Measurements from ENCODE around the gene DUSP3. TPM values are rescaled to one million over a fixed set of nuclear protein-coding genes. Genes with fewer than 3 reads are reported as not detected.

The DUSP3 gene
- total and polyA plus RNA-seq, 10 of the 15 experiments (the other 5 are each of a cell fraction or from before 2014, with no cell fraction given): 1.5 to 12.1 (median 3.8) TPM

DNA sequence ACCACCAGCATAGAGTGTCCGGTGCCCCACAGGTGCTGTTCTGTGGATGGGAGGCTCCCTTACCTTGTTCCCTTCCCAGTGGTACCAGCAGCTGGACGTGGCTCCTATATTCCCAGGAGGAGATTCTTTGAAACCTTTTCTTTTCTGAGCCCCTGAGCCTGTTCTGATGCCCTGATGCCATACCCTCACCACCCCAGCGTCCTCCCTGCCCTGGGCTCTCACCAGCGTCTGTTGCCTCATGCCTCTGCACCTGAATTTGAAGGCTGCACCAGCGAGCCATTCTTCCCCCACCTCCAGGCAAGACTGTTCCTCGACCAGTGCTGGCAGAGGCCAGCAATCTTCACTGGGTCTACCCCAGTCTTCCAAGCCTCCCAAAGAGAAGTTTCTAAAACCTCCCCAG lies 20.7 kb downstream of the DUSP3 start:
- Histone ChIP-seq H3K4me2 (ENCODE audit: control insufficient read depth, insufficient read depth) (no peak overlapping the region), H4K20me1 (ENCODE audit: control insufficient read depth, insufficient read depth) (no peaks in the 10 kb centered on the region), H3K4me3 (no peak overlapping the region), H3K27ac (ENCODE audit: control insufficient read depth, insufficient read depth) (no peak overlapping the region), H3K4me1 (ENCODE audit: control insufficient read depth, insufficient read depth, low read length) (no peaks in the 10 kb centered on the region), H3K9ac (ENCODE audit: control insufficient read depth, insufficient read depth, low read length) (no peak overlapping the region), H3K27me3 (replicated peaks in 1 of 2; ENCODE audit: control insufficient read depth in 2 of 2, insufficient read depth in 2 of 2, low read length in 1 of 2) (peaks cover 5 to 6% of the 10 kb centered on the region in 2 experiments), H2AFZ (ENCODE audit: control insufficient read depth, low read depth, low read length) (no peak overlapping the region), H3K9me3 (replicated peaks; ENCODE audit: control insufficient read depth, insufficient read depth, low read length) (no peaks in the 10 kb centered on the region), H3K79me2 (ENCODE audit: control insufficient read depth, insufficient read depth, low read length) (no peaks in the 10 kb centered on the region), H3K36me3 (ENCODE audit: control insufficient read depth in 2 of 2, insufficient read depth in 2 of 2, low read length in 1 of 2) (no peaks in the 10 kb centered on the region)
- in situ Hi-C loops (cut with MboI): no loop called here
- DNase-seq (ENCODE audit: low read depth, low spot score) (no peak), ATAC-seq (no peak), FAIRE-seq (no peak)
- BruUV-seq (replicated peaks): no TSS peak
- CTCF ChIA-PET: interaction anchor here (1.9 to 14.6 kb wide), 5 partner anchors 9 to 182 kb away, joined by 7 to 515 read pairs (median 24); no protein-coding TSS in a partner anchor
- TF ChIP-seq MYC (IDR thresholded peaks at IDR 0.05; ENCODE audit: insufficient read depth, insufficient read length, insufficient replicate concordance, low read length, severe bottlenecking): no peak
- TF ChIP-seq ZBTB4 (CRISPR knock-in tag; IDR thresholded peaks at IDR 0.05): no peak
- TF ChIP-seq ETV6 (conservative IDR thresholded peaks at IDR 0.05 in 1 of 2, IDR thresholded peaks at IDR 0.05 in 1 of 2; ENCODE audit: borderline replicate concordance in 1 of 2, low read depth in 1 of 2): no peak
- TF ChIP-seq MTA3 (IDR thresholded peaks at IDR 0.05; ENCODE audit: borderline replicate concordance, low read length): no peak
- no peak for TF ChIP-seq TARDBP (IDR thresholded peaks at IDR 0.05; ENCODE audit: borderline replicate concordance)
- TF ChIP-seq E2F8 (IDR thresholded peaks at IDR 0.05; ENCODE audit: low read depth, partially characterized antibody): no peak
- TF ChIP-seq, protein P1, sequence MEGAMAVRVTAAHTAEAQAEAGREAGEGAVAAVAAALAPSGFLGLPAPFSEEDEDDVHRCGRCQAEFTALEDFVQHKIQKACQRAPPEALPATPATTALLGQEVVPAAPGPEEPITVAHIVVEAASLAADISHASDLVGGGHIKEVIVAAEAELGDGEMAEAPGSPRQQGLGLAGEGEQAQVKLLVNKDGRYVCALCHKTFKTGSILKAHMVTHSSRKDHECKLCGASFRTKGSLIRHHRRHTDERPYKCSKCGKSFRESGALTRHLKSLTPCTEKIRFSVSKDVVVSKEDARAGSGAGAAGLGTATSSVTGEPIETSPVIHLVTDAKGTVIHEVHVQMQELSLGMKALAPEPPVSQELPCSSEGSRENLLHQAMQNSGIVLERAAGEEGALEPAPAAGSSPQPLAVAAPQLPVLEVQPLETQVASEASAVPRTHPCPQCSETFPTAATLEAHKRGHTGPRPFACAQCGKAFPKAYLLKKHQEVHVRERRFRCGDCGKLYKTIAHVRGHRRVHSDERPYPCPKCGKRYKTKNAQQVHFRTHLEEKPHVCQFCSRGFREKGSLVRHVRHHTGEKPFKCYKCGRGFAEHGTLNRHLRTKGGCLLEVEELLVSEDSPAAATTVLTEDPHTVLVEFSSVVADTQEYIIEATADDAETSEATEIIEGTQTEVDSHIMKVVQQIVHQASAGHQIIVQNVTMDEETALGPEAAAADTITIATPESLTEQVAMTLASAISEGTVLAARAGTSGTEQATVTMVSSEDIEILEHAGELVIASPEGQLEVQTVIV (IDR thresholded peaks at IDR 0.05; ENCODE audit: borderline replicate concordance, partially characterized antibody): no peak
- TF ChIP-seq SREBF2 (IDR thresholded peaks at IDR 0.05; ENCODE audit: low read length): no peak
- no peak for TF ChIP-seq BACH1 (IDR thresholded peaks at IDR 0.05; ENCODE audit: borderline replicate concordance)
- no peak for TF ChIP-seq SP1 (IDR thresholded peaks at IDR 0.05; ENCODE audit: low read depth, low read length)
- TF ChIP-seq ZSCAN29 (IDR thresholded peaks at IDR 0.05): no peak
- SMC1A ChIA-PET (ENCODE audit: uncharacterized antibody, unreplicated experiment): interaction anchor here (1.4 to 7.4 kb wide), 3 partner anchors 32 to 181 kb away, joined by 4 to 171 read pairs (median 11); no protein-coding TSS in a partner anchor
- RAD21 ChIA-PET (ENCODE audit: unreplicated experiment): interaction anchor here (0.6 to 11.0 kb wide), 4 partner anchors 11 to 181 kb away, joined by 3 to 171 read pairs (median 4); no protein-coding TSS in a partner anchor
- WGBS (ENCODE audit: insufficient coverage, insufficient replicate concordance, low lambda C conversion rate, missing lambda C conversion rate): 0% methylated on average over 6 of the region's 6 CpGs
- POLR2A ChIA-PET: no interaction called here
- intact Hi-C loops (cut with micrococcal nuclease; ENCODE audit: unreplicated experiment): no loop called here
